ENCODE measurements around the gene DTX4.

DNA sequence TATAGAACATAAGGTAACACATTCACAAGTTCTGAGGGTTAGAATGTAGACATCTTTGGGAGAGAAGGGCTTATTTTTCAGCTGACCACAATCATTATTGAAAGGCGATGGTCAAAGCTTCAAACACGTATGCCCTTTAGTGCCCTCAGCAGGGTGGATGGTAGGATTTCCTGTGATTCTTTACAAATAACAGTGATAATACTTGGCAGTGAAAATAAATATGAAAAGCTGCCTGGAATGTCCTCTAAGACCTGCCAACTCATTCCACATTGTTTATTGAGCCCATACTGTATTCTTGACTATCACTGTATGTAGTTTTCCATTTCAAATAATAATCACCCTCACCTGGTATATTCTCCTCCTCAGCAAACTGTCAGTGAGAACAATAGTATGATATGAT, 54.5 kb downstream of the DTX4 start:
- TF ChIP-seq, protein P1, sequence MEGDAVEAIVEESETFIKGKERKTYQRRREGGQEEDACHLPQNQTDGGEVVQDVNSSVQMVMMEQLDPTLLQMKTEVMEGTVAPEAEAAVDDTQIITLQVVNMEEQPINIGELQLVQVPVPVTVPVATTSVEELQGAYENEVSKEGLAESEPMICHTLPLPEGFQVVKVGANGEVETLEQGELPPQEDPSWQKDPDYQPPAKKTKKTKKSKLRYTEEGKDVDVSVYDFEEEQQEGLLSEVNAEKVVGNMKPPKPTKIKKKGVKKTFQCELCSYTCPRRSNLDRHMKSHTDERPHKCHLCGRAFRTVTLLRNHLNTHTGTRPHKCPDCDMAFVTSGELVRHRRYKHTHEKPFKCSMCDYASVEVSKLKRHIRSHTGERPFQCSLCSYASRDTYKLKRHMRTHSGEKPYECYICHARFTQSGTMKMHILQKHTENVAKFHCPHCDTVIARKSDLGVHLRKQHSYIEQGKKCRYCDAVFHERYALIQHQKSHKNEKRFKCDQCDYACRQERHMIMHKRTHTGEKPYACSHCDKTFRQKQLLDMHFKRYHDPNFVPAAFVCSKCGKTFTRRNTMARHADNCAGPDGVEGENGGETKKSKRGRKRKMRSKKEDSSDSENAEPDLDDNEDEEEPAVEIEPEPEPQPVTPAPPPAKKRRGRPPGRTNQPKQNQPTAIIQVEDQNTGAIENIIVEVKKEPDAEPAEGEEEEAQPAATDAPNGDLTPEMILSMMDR (tag by site-specific recombination; IDR thresholded peaks at IDR 0.05), result no peak
- TF ChIP-seq ZNF202 (tag by site-specific recombination; IDR thresholded peaks at IDR 0.05; ENCODE audit: borderline replicate concordance), result no peak
- TF ChIP-seq, protein P2, sequence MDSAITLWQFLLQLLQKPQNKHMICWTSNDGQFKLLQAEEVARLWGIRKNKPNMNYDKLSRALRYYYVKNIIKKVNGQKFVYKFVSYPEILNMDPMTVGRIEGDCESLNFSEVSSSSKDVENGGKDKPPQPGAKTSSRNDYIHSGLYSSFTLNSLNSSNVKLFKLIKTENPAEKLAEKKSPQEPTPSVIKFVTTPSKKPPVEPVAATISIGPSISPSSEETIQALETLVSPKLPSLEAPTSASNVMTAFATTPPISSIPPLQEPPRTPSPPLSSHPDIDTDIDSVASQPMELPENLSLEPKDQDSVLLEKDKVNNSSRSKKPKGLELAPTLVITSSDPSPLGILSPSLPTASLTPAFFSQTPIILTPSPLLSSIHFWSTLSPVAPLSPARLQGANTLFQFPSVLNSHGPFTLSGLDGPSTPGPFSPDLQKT (IDR thresholded peaks at IDR 0.05; ENCODE audit: borderline replicate concordance, low read depth, low read length), result no peak
- TF ChIP-seq, protein P3, sequence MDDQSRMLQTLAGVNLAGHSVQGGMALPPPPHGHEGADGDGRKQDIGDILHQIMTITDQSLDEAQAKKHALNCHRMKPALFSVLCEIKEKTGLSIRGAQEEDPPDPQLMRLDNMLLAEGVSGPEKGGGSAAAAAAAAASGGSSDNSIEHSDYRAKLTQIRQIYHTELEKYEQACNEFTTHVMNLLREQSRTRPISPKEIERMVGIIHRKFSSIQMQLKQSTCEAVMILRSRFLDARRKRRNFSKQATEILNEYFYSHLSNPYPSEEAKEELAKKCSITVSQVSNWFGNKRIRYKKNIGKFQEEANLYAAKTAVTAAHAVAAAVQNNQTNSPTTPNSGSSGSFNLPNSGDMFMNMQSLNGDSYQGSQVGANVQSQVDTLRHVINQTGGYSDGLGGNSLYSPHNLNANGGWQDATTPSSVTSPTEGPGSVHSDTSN (CRISPR knock-in tag; IDR thresholded peaks at IDR 0.05), result no peak
- TF ChIP-seq, protein P4, sequence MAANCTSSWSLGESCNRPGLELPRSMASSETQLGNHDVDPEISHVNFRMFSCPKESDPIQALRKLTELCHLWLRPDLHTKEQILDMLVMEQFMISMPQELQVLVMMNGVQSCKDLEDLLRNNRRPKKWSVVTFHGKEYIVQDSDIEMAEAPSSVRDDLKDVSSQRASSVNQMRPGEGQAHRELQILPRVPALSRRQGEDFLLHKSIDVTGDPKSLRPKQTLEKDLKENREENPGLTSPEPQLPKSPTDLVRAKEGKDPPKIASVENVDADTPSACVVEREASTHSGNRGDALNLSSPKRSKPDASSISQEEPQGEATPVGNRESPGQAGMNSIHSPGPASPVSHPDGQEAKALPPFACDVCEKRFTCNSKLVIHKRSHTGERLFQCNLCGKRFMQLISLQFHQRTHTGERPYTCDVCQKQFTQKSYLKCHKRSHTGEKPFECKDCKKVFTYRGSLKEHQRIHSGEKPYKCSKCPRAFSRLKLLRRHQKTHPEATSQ (tag by site-specific recombination; IDR thresholded peaks at IDR 0.05), result no peak
- TF ChIP-seq ZNF274 (IDR thresholded peaks at IDR 0.05; ENCODE audit: low read length), result no peak
- TF ChIP-seq ZNF274 (tag by site-specific recombination; IDR thresholded peaks at IDR 0.05; ENCODE audit: borderline replicate concordance), result no peak
- TF ChIP-seq, protein P5, sequence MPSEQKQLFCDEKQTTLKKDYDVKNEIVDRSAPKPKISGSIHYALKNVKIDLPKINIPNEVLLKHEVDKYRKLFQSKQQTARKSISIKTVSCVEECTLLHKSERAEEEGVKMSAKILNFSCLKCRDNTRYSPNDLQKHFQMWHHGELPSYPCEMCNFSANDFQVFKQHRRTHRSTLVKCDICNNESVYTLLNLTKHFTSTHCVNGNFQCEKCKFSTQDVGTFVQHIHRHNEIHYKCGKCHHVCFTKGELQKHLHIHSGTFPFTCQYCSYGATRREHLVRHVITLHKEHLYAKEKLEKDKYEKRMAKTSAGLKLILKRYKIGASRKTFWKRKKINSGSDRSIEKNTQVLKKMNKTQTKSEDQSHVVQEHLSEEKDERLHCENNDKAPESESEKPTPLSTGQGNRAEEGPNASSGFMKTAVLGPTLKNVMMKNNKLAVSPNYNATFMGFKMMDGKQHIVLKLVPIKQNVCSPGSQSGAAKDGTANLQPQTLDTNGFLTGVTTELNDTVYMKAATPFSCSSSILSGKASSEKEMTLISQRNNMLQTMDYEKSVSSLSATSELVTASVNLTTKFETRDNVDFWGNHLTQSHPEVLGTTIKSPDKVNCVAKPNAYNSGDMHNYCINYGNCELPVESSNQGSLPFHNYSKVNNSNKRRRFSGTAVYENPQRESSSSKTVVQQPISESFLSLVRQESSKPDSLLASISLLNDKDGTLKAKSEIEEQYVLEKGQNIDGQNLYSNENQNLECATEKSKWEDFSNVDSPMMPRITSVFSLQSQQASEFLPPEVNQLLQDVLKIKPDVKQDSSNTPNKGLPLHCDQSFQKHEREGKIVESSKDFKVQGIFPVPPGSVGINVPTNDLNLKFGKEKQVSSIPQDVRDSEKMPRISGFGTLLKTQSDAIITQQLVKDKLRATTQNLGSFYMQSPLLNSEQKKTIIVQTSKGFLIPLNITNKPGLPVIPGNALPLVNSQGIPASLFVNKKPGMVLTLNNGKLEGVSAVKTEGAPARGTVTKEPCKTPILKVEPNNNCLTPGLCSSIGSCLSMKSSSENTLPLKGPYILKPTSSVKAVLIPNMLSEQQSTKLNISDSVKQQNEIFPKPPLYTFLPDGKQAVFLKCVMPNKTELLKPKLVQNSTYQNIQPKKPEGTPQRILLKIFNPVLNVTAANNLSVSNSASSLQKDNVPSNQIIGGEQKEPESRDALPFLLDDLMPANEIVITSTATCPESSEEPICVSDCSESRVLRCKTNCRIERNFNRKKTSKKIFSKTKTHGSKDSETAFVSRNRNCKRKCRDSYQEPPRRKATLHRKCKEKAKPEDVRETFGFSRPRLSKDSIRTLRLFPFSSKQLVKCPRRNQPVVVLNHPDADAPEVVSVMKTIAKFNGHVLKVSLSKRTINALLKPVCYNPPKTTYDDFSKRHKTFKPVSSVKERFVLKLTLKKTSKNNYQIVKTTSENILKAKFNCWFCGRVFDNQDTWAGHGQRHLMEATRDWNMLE (tag by site-specific recombination; conservative IDR thresholded peaks at IDR 0.05; ENCODE audit: low read depth), result no peak
- TF ChIP-seq, protein P6, sequence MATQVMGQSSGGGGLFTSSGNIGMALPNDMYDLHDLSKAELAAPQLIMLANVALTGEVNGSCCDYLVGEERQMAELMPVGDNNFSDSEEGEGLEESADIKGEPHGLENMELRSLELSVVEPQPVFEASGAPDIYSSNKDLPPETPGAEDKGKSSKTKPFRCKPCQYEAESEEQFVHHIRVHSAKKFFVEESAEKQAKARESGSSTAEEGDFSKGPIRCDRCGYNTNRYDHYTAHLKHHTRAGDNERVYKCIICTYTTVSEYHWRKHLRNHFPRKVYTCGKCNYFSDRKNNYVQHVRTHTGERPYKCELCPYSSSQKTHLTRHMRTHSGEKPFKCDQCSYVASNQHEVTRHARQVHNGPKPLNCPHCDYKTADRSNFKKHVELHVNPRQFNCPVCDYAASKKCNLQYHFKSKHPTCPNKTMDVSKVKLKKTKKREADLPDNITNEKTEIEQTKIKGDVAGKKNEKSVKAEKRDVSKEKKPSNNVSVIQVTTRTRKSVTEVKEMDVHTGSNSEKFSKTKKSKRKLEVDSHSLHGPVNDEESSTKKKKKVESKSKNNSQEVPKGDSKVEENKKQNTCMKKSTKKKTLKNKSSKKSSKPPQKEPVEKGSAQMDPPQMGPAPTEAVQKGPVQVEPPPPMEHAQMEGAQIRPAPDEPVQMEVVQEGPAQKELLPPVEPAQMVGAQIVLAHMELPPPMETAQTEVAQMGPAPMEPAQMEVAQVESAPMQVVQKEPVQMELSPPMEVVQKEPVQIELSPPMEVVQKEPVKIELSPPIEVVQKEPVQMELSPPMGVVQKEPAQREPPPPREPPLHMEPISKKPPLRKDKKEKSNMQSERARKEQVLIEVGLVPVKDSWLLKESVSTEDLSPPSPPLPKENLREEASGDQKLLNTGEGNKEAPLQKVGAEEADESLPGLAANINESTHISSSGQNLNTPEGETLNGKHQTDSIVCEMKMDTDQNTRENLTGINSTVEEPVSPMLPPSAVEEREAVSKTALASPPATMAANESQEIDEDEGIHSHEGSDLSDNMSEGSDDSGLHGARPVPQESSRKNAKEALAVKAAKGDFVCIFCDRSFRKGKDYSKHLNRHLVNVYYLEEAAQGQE (tag by site-specific recombination; IDR thresholded peaks at IDR 0.05), result no peak
- TF ChIP-seq ZNF701 (tag by site-specific recombination; IDR thresholded peaks at IDR 0.05), result no peak
- TF ChIP-seq, protein P7, sequence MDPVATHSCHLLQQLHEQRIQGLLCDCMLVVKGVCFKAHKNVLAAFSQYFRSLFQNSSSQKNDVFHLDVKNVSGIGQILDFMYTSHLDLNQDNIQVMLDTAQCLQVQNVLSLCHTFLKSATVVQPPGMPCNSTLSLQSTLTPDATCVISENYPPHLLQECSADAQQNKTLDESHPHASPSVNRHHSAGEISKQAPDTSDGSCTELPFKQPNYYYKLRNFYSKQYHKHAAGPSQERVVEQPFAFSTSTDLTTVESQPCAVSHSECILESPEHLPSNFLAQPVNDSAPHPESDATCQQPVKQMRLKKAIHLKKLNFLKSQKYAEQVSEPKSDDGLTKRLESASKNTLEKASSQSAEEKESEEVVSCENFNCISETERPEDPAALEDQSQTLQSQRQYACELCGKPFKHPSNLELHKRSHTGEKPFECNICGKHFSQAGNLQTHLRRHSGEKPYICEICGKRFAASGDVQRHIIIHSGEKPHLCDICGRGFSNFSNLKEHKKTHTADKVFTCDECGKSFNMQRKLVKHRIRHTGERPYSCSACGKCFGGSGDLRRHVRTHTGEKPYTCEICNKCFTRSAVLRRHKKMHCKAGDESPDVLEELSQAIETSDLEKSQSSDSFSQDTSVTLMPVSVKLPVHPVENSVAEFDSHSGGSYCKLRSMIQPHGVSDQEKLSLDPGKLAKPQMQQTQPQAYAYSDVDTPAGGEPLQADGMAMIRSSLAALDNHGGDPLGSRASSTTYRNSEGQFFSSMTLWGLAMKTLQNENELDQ (tag by site-specific recombination; IDR thresholded peaks at IDR 0.05; ENCODE audit: low read depth), result no peak
- TF ChIP-seq MEIS1 (CRISPR knock-in tag; IDR thresholded peaks at IDR 0.05; ENCODE audit: borderline replicate concordance), result no peak
- TF ChIP-seq ZNF747 (tag by site-specific recombination; IDR thresholded peaks at IDR 0.05), result no peak

Measured in HEK293 (cell line).